Fibroblast of peridontal ligament (primary cell): ENCODE results near the gene WDR62.
A peak's percentile ranks its signal among the peaks of the same experiment; 100 is the strongest.

Experiments used
- DNase-seq: peaks from one replicate; pipeline ENCODE4 v3.0.0-alpha.2; 2010; ENCODE audit errors: extremely low read depth

WDR62 gene

DNA sequence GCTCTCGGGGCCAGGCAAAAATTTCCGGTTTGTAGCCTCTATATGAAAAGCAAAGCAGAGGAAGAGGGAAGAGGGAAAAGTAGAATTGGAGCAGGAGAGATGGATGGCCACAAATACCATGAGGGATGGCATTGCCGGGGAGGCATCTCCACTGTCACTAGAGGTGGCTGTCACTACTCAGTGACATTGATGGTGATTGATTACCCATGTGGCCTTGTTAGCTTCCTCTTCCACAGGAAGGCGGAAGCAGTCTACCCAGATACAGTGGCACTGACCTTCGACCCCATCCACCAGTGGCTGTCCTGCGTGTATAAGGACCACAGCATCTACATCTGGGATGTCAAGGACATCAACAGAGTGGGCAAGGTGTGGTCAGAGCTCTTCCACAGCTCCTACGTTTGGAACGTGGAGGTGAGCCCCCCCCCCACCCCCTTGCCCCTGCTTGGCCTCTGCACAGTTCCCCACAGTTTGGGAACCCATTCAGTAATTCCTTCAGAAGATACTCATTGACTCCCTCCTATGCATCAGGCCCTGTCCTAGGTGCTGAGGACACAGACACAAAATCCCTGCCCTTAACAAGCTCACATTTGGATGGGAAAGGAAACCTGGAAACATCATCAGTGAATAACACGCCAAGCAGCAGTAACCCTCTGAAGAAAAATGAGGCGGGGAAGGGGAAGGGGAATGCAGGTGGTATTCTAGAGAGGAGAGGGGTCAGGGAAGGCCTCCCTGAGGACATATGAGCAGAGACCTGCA is 18.6 kb downstream of the WDR62 start:
- no peak for DNase-seq

DNA sequence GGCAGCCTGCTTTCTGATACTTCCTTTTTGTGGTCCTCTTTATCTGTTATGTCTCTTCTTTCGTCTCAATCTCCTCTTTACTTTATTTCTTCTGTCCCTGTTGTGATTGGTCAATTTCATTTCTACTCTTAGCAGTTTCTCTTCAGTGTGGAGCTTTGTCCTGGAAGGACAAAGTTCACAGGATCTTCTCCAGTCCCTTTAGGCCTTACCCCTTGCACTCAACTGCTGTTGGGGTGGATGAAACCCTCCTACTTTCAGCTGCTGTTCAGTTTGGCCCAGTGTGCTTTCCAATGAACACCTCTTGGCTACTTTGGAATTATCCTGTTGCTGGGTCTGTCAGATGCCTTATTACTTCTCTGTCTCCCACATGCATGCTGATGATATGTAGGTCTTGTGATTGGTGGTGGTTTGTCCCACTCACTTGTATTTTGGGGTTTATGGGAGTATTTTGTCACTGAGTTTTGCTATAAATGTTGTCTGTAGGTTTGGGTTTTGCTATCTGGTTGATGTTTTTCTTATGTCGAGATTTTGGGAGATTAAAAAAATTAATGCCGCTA is 24.8 kb downstream of the WDR62 start:
- no peak for DNase-seq

DNA sequence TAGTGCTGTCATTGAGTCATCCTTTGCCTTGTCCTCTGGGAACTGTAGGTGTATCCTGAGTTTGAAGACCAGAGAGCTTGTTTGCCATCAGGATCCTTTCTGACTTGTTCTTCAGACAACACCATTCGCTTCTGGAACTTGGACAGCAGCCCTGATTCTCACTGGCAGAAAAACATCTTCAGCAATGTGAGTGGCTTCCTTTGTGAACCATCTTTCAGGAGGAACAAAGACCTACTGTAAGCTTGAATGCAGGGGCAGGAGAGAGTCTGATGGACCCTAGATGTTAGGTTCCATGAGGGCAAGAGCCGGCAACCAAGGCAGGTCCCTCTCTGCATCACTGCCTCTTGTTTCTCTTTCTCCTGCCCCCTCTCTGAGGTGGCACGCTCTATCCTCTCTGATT is 26.7 kb downstream of the WDR62 start:
- DNase-seq, result peak; percentile 3

DNA sequence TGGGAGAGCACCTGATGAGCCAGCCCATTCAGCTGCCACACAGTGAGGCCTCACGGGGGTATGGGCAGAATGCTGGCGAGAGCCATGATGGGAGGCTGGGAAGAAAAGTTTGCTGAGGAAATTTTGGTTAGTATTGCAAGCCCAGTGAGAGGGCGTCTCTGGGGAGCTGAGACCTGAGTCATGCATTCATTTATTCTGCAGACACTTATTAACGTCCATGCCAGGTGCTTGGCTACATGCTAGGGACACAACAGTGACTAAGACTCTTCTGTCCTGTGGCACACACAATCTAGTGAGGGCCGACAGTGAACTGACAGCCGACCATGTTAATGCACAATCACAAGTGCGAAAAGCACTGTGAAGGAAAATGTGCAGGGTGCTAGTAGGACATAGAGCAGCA is 27.2 kb downstream of the WDR62 start:
- DNase-seq, result peak; percentile 14

DNA sequence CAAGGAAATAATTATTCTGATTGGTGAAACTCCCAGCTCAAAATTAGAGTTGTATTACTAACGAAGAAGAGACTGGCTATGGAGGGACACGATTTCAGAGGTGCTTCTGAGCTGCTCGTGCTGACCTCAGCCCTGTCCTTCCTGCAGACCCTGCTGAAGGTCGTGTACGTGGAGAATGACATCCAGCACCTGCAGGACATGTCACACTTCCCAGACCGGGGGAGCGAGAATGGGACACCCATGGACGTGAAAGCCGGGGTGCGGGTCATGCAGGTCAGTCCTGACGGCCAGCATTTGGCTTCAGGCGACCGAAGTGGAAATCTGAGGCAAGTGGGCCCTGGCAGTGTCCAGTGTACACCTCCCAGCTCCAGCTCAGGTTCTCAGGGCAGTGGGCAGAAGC is 28.2 kb downstream of the WDR62 start:
- no peak for DNase-seq

DNA sequence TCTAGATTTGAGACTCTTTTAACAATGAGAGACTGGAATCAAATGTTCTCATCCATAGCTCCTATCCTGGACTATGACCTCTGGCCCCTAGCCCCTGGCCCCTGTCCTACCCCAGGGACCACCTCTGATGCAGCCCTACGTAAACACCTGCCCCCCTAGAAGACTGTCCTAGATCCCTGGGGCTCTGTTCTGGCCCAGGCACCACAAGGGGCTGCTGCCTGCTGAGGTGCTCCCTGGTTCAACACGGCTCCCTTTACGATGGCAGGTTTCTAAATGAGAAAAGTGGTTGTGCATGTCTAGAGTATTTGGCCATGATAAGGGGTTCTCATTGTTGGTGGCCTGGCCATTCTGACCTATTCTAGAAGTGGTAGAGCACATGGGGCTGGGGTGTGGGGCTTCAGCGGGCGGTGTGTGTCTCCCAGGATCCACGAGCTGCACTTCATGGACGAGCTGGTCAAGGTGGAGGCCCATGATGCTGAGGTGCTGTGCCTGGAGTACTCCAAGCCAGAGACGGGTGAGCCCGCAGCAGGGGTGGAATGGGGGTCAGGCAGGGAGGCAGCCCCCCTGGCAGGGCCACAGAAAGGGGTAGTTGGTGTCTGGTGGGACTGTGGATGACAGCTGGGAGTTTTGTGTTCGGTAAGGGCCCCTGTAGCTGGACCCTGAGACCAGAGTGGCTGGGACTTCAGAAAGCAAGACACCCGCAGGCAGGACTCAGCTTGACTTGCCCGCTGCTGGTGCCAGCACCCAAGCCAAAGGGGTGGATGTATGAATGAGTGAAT is 29.7 kb downstream of the WDR62 start:
- no peak for DNase-seq

DNA sequence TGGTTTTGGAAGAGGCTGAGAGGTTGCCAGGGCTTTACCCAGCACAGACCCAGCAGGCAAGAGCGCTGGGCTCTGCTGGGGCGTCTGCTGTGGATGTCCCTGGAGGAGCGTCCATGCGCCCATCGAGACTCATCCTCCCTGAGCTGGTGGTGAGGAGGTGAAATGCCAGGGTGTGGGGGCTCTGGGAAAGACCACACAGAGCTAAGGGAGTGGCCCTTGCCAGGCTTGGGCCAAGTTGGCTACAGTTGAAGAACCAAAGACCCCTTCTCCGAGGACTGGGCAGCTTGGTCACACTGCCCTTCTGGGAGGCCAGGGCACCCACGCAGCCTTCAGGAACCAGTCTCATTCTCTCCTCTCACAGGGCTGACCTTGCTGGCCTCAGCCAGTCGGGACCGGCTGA is 31.6 kb downstream of the WDR62 start:
- no peak for DNase-seq

DNA sequence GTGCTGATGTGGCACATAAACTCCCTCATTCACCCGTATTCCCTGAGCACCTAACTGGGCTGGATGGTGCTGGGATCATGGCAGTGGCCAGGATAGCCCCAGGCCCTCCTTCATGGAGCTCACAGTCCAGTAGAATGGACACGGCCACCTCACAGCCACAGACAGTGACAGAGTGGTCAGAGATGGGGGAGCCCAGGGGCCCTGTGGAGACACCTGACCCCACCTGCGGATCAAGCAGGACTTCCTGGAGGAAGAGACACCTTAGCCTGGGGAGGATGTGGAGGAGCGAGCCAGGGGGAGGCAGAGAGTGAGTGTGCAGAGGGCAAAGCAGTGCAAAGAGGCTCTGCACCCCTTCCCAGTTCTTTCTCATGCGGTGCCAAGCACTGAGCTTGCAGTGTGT is 35.1 kb downstream of the WDR62 start:
- no peak for DNase-seq

DNA sequence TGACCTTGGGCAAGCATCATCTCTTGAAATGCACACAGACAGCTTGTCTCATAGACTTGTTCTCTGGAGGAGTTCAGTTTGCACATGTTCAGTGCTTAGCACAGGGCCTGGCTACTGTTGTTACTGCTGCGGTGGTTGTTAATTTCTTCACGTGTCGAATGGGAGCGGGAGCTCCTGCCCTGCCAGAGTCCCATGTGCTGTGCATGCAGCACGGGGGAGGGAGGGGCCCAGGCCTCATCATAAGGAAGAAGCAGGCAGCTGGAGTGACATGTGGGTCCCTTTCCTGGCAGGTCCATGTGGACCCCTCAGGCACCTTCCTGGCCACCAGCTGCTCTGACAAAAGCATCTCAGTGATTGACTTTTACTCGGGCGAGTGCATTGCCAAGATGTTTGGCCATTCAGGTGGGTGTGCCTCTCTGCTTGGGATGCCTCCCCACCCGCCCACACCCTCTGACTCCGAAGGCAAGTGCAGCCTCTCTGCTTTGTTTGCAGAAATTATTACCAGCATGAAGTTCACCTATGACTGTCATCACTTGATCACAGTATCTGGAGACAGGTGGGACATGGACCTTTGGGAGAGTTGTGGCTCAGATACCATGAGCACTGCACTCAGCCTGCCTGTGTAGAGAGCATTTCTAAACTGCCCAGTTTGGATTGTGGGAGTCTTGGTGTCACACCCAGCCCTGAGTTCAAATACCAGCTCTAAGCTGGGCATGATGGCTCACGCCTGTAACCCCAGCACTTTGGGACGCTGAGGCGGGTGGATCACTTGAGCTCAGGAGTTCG is 36.4 kb downstream of the WDR62 start:
- no peak for DNase-seq

DNA sequence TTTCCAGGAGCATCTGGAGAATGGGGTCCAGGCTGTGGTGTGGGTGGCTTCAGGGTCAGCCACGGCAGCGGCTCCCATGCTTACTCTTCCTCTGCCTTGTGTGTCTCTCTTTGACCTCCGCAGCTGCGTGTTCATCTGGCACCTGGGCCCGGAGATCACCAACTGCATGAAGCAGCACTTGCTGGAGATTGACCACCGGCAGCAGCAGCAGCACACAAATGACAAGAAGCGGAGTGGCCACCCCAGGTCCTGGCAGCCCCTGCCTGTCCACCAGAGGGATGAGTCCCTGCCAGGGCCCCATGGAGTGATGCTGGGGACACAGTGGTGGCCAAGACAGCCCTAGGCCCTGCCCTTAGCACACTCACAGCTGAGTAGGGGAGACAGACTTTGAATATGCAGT is 37.9 kb downstream of the WDR62 start:
- DNase-seq, result no peak

DNA sequence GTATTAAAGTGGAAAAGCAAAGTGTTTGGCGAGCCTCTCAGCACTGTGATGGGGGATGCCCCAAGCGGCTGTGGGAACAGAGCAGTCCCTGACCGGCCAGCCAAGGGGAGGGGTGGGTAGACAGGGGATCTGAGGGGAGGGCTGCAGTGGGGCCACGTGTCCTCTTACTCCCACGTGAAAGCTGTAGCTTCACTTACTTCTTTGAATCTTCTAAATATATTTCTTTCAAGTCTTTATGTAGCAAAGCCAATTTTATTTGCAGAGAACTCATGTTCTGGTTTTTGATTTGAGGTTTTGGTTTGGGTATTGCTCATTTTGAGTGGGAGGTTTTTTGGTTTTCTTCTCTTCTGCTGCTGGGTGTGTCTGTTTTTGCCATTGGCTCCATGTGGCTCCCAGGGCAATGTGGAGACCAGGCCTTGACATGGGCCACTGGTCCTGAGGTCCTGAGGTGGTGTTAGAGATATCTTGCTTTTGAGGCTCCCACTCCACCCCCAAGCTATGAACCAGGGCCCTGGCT is 38.5 kb downstream of the WDR62 start:
- peak; percentile 6 for DNase-seq

DNA sequence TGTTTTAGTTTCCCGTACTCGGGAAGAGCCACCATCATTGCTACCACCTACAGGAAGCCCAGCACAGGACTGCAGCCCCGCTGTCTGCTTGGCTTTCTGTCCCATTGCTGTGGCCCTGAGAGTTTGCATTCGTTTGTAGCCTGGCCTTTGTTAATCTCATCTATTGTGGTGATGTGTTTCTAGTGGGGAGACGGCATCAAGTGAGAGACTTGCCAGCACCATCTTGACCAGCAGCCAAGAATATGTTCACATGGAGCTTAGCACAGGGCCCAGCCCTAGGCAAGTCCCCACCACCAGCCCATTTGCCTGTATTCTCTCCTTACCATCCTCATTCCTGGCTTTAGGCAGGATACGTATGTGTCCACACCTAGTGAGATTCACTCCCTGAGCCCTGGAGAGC is 39.0 kb downstream of the WDR62 start:
- DNase-seq, result peak; percentile 11

DNA sequence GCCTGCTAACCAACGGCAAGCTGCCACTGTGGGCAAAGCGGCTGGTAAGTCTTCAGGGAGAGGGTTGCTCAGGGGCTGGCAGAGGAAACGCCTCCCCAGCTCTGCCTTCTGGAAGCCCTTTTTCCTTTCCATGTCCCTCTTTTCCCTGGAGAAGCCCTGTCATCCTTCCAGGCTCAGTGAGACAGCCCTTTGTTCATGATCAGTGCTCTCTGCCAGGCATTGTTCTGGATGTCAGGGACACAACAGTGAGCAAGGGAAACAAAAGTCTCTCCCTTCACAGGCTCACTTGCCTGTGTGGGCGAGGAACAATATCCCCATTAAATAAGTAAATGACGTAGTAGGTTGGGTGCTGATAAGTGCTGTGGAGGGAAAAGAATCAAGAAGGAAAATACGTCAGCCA is 42.3 kb downstream of the WDR62 start:
- no peak for DNase-seq

DNA sequence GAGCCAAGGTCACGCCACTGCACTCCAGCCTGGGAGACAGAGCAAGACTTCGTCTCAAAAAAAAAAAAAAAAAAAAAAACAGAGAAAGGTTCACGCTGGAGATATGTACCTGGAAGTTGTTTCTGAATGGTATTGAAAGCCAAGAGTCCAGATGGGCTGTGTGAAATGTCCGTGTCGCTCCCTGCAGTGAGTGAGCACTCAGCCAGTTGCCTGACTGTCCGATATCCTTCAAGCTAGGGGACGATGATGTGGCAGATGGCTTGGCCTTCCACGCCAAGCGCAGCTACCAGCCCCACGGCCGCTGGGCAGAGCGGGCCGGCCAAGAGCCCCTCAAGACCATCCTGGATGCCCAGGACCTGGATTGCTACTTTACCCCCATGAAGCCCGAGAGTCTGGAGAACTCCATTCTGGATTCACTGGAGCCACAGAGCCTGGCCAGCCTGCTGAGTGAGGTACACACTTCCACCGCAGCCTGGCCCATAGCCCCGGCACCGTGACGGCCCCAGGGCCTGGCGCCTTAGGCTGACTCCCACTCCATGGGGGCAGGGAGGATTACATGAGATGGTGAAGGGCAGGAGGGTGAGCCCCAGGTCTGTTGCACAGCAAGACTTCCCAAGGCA is 44.6 kb downstream of the WDR62 start:
- DNase-seq, result no peak

DNA sequence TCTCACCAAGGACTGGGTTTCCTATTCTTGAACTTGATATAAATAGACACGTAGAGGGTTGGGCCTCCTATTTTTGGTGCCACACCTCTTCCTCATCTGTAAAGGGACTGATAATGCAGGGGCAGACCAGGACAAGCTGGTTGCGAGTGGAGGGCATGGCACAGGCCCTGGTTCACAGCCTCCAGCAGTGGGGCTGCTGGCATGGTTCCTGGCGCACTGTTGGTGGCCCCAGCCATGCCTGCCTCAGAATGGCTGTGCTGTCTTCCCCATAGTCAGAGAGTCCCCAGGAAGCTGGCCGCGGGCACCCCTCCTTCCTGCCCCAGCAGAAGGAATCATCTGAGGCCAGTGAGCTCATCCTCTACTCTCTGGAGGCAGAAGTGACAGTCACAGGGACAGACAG is 45.8 kb downstream of the WDR62 start:
- no peak for DNase-seq

DNA sequence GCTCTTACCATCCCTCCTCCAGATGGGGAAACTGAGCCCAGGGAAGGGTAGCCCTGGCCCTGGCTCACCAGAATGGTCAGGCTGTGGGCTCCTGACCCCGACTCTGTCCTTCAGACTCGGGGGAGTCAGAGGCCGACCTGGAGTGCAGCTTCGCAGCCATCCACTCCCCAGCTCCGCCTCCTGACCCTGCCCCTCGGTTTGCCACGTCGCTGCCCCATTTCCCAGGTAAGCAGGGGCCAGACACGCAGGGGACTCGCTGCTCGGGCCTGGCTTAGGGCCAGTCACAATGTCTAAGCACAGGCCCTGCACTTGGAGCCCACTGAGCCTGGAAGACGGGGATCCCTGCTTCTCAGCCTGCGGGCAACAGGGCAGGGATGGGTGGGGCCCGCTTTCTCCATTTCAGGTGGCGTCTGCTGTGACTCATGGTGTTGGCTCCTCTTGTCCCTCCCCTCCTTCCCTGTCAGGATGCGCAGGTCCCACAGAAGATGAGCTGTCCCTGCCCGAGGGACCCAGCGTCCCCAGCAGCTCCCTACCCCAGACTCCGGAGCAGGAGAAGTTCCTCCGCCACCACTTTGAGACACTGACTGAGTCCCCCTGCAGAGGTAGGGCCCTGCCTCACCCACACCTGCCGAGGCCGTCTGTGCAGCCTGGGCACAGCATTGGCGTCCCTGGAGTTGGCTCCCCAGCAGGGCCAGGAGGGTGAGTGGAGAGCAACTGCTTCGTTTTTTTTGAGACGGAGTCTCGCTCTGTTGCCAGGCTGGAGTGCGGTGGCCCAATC is 47.0 kb downstream of the WDR62 start:
- no peak for DNase-seq

DNA sequence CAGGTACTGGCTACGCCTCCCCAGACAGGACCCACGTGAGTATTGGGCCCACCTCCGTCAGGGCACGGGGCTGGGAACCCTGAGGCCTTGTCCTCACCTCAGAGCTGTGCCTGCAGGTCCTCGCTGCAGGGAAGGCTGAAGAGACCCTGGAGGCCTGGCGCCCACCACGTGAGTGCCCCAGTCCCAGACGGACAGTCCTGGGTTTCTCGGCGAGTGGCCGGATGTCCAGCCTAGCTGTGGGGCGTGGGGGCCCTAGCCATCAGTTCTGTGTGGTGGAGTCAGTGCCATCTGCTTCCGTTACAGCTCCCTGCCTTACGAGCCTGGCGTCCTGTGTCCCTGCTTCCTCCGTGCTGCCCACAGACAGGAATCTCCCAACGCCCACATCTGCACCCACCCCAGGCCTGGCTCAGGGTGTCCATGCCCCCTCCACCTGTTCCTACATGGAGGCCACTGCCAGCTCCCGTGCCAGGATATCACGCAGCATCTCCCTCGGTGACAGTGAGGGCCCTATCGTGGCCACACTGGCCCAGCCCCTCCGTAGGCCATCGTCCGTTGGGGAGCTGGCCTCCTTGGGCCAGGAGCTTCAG is 48.4 kb downstream of the WDR62 start:
- DNase-seq, result no peak

DNA sequence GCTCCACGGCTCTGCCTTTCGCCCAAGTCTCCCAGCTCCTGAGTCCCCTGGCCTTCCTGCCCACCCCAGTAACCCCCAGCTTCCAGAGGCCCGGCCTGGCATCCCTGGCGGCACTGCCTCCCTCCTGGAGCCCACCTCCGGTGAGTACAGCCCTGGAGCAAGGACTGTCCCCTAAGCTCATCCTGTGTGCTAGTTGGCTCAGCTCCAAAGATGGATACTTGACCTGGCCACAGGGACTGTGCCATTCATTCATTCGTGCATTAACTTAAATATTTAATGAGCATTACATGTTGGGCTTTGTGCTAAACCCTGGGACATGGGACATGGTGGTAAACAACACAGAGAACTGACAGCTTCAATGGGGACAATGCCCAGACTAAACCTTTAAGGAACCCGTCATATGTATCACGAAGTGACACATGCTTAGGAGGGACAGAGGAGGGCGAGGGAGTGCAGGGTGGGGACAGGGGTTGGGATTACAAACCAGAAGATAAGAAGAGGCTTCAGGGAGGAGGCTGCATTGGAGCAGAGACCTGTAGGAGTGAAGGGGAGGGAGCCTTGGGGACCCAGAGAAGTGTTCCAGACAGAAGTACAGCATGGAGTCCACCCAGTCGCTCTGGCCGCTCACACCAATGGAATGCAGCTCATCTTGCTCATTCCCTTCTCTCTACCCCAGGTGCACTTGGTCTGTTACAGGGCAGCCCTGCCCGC is 49.3 kb downstream of the WDR62 start:
- DNase-seq, result no peak

DNA sequence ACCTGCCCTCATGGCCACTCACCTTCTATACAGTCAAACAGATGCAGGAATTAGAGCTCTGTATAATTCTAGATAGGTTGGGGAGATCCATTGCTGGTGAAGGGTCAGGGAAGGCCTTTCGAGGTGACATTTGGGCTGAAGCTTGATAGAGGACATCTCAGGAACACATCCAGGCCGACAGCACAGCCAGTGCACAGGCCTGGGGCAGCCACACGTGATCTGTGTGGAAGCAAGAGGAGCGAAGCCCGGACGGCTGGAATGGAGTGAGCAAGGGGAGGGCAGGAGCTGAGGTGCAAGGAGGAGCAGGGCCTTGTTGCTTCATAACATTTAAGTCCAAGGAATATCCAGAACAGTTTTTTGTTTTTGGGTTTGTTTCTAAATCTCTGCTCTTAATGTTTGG is 51.7 kb downstream of the WDR62 start:
- DNase-seq, result no peak

DNA sequence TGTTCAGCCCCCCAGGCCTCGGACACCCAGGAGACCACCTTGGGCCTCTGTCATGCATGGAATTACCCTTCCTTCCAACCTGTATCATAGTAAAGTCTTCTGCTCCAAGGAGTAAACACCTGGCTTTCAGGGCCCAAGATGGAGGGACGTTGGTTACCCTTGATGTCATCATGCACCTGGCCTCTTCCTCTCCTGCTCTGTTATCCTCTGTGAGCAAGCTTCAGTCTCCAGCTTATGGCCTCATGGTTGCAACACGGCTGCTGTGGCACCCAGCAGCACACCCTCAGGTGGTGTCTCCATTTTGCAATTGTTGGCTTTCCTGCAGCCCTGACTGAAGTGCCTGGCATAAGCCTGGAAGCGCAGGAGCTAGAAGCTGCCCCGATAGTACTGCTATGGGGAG is 52.3 kb downstream of the WDR62 start:
- no peak for DNase-seq
